Right renal cortex interstitium (tissue), 3 donors: ENCODE data around the gene THAP9. TPM values are rescaled to one million over a fixed set of nuclear protein-coding genes. Genes with fewer than 3 reads are reported as not detected.
"Not testable (repeated sequence)": the region's sequence is repeated elsewhere in the genome, so short reads cannot be mapped to it uniquely, and the experiment has no call there.

ENCODE experiments used
- DNase-seq, 3 donors: peaks; one replicate each; pipeline ENCODE4 v3.0.0-alpha.2; 2013; ENCODE audit warnings: low read depth in 3 of 3, low spot score in 2 of 3
- polyA plus RNA-seq, 3 donors: library from polyadenylated mRNA; unstranded; fragments of 120-200 nt; gene quantifications; one replicate each; pipeline ENCODE4 v1.2.1, GENCODE V29; 2013; ENCODE audit not compliant: insufficient read length in 3 of 3

THAP9 gene
- polyA plus RNA-seq: 10 to 100 TPM in 2 of 3 donors, 1 to 10 TPM in 1; 9.9 to 12.6 (median 11.2) TPM

GRCh38 chr4:82900411-82901182, at the start of gene THAP9:
Gene THAP9 (plus strand): TSS chr4:82900735. CDS start chr4:82900803, 68 bp downstream.
- peak; percentile 93 to 98 (median 94) for DNase-seq

GRCh38 chr4:82851318-82851717, 49.2 kb upstream of the THAP9 start:
- DNase-seq: no peak

GRCh38 chr4:82851885-82852750, 48.4 kb upstream of the THAP9 start:
- DNase-seq: no peak

GRCh38 chr4:82852751-82853285, 47.7 kb upstream of the THAP9 start:
- DNase-seq: no peak

- not testable (repeated sequence) for DNase-seq
Observed at GRCh38 chr4:82860487-82860886, 40.0 kb upstream of the THAP9 start.

- DNase-seq: no peak
Observed at GRCh38 chr4:82861529-82861928, 39.0 kb upstream of the THAP9 start.

GRCh38 chr4:82864336-82864979, 36.1 kb upstream of the THAP9 start:
- no peak for DNase-seq

- no peak for DNase-seq
Observed at GRCh38 chr4:82865592-82865991, 34.9 kb upstream of the THAP9 start.

- DNase-seq: not testable (repeated sequence)
Observed at GRCh38 chr4:82866033-82866432, 34.5 kb upstream of the THAP9 start.

GRCh38 chr4:82866706-82867385, 33.7 kb upstream of the THAP9 start:
- DNase-seq: no peak

- DNase-seq: no peak
Observed at GRCh38 chr4:82868572-82868971, 32.0 kb upstream of the THAP9 start.

GRCh38 chr4:82885410-82885809, 15.1 kb upstream of the THAP9 start:
- no peak for DNase-seq

- DNase-seq: no peak
Observed at GRCh38 chr4:82886147-82886942, 14.2 kb upstream of the THAP9 start.

- no peak for DNase-seq
Observed at GRCh38 chr4:82889287-82889686, 11.2 kb upstream of the THAP9 start.

GRCh38 chr4:82890528-82890900, 10.0 kb upstream of the THAP9 start:
- DNase-seq: no peak

- peak in 2 of 3 donors; percentile 80 to 87 for DNase-seq
Observed at GRCh38 chr4:82890901-82891706, 9.4 kb upstream of the THAP9 start, which contains the start of gene SEC31A. Gene SEC31A (minus strand): TSS chr4:82891153. CDS start chr4:82881936, 9,217 bp downstream.

- DNase-seq: no peak
Observed at GRCh38 chr4:82891707-82892466, 8.6 kb upstream of the THAP9 start.

GRCh38 chr4:82892467-82892802, 8.1 kb upstream of the THAP9 start:
- DNase-seq: no peak
